GM12873 (cell line): ENCODE results near the gene GUK1.

Experiments
- TF ChIP-seq, protein P1 (sequence below): IDR thresholded peaks from 2 replicates; pipeline ENCODE4 v1.5.1; 2012; ENCODE audit warnings: low read depth, mild to moderate bottlenecking, moderate library complexity, low read length, control low read depth; ENCODE audit not compliant: insufficient read depth; ENCODE audit errors: missing control alignments

The GUK1 gene

GRCh38 chr1:228095161-228095560 lies 44.9 kb upstream of the GUK1 start:
- TF ChIP-seq, protein P1, sequence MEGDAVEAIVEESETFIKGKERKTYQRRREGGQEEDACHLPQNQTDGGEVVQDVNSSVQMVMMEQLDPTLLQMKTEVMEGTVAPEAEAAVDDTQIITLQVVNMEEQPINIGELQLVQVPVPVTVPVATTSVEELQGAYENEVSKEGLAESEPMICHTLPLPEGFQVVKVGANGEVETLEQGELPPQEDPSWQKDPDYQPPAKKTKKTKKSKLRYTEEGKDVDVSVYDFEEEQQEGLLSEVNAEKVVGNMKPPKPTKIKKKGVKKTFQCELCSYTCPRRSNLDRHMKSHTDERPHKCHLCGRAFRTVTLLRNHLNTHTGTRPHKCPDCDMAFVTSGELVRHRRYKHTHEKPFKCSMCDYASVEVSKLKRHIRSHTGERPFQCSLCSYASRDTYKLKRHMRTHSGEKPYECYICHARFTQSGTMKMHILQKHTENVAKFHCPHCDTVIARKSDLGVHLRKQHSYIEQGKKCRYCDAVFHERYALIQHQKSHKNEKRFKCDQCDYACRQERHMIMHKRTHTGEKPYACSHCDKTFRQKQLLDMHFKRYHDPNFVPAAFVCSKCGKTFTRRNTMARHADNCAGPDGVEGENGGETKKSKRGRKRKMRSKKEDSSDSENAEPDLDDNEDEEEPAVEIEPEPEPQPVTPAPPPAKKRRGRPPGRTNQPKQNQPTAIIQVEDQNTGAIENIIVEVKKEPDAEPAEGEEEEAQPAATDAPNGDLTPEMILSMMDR: no peak

DNA sequence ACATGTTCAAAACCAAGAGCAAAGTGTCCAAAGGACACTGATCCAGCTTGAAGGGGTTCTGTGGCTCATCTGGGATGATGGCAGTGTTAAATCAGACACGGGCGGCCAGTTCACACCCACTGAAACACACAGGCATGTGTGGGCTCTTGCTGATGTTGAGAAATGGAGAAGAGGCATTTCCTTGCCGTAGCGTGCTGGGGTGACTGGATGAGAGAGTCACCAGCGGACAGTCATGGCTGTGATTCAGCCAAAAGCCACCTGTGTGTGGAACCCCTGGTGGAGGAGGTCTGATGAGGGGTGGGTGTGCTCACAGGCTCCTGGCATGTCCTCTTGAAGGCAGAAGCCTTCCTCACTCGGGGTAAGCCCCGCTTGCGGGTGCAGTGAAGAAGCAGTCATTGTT lies 44.1 kb upstream of the GUK1 start:
- TF ChIP-seq, protein P1: no peak

GRCh38 chr1:228096416-228097332 lies 43.4 kb upstream of the GUK1 start:
- TF ChIP-seq, protein P1: no peak

DNA sequence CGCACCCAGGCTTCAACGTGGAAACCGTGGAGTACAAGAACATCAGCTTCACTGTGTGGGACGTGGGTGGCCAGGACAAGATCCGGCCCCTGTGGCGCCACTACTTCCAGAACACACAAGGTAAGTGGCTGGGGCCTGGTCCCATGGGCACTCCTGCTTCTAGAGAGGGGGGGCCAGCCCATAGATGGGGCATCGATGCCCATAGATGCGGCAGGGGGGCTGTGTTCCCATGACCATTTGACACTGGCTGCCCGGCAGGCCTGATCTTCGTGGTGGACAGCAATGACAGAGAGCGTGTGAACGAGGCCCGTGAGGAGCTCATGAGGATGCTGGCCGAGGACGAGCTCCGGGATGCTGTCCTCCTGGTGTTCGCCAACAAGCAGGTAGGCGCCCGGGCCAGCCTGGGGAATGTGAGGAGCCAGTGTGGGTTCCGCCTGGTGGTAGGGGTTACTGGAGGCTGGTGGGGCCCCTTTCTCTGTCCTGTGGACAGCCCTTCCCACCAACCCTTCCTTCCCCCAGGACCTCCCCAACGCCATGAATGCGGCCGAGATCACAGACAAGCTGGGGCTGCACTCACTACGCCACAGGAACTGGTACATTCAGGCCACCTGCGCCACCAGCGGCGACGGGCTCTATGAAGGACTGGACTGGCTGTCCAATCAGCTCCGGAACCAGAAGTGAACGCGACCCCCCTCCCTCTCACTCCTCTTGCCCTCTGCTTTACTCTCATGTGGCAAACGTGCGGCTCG lies 42.6 kb upstream of the GUK1 start:
- TF ChIP-seq, protein P1: no peak

- TF ChIP-seq, protein P1: no peak
Measured at GRCh38 chr1:228098323-228098931, 41.7 kb upstream of the GUK1 start.

GRCh38 chr1:228099331-228099732 lies 40.7 kb upstream of the GUK1 start:
- TF ChIP-seq, protein P1: no peak
